EH (cell line): Measurements from ENCODE around the gene CRYBG1.

Experiments used
- DNase-seq: peaks from one replicate; pipeline ENCODE4 v3.0.0-alpha.2; 2015; ENCODE audit warnings: low read depth

The CRYBG1 gene

DNA sequence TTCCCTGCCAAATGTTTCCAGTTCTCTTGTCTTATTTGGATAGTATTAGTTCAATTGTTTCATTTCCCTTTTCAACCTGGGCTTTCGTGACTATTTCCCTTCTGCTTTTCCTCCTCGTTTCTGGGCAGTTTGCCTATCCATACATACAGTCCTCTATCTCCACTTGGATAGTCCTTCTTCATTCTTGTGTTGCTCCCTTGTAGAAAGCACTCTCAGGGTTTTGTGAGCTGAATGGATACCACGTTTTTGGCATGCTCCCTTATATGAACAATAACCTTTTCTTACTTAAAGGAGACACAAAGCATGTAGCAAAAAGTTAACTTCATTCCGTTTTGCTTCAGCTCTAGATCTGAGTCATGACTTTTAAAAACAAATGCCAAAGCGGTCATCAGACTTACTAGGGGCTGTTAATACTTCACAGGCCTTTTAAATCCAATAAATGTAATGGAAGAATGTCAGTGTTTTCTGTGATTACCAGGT is 16.6 kb downstream of the CRYBG1 start:
- DNase-seq, result peak; percentile 44

DNA sequence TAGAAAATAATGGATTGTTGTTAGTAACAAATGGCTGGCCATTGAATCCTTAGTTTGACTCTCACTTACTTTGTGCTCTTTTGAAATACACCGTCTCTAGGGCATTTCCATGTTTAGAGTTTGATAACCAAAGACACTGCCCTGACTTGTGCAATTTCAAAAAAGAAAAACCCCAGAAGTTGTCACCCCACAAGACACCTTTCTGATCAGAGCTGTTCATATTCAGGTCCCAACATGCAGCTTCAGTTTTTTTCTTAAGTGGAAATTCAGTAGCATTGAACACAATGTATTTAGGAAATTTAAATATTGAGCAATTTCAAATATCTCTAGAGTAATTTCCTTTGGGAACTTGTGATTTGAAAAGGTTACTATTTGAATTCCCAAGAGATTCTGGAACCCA is 19.4 kb downstream of the CRYBG1 start:
- no peak for DNase-seq

DNA sequence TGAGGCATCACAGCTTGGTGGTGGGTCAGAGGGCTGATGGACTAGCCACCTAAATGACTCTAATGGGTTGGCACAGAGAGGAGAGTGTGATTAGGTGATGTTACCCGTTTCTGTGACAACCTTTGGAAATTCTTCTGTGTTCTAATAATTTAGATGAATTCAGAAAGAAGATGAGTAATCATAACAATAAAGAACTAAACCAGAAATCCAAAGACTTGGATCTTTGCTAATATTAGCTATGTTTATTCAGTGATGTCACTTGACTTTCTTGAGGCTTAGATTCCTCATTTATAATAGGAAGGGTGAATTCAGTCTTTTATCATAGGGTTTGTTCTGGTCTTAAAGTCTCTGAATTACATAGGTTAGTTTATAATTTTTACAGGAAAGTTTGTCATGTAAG is 19.9 kb downstream of the CRYBG1 start:
- no peak for DNase-seq

DNA sequence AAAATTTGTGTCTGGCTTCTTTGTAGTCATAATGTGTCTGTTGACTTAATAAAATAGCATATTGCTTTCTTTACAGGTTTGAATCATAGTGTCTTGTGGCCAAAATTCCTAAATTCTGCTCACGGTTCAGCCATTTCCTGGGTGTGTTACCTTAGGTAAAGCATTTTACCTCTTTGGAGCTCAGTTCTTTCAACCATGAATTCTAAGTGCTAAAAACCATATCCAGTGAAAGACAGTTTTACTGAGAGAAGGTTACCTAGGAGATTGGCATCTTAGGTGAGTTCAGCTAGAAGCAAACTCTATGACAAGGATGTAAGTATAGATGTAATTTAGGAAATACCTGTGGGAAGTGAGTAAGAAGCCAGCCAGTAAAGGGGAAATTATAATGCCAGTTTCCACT is 20.7 kb downstream of the CRYBG1 start:
- no peak for DNase-seq

DNA sequence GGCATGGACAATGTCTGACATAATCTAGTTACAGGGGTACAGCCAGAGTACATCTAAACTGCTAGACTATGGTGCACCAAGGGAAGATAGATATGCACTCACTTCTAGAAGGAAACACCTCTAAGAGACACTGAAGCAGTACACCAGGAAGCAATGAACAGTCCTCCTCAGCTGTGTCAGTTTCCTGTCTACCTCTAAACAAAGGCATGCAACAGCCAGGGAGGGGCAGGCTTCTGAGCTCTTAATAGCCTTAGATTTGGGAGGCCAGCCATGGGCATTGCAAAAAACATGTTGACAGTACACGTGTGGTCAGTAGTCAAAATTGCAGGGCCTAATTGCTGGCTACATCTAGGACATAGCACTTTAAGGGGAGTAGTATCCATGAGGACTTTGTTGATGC is 21.4 kb downstream of the CRYBG1 start:
- DNase-seq, result no peak

DNA sequence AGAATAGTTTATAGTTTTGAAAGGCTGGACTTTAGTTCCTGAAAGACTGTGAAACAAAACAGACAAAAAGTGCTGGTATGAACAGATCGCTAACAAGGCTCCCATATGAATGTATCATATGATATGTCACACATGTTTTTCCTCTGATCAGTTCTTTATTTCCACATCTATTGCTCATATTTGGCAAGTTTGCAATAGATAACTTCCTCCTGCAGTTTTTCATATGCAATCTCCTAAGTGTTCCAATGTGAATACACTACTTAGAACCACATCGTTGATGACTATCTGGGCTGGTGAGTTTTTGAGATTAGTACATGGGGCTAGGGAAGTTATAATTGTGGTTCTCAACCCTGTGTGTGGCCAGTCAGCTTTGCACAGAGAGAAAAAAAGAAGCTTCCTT is 23.1 kb downstream of the CRYBG1 start:
- no peak for DNase-seq

DNA sequence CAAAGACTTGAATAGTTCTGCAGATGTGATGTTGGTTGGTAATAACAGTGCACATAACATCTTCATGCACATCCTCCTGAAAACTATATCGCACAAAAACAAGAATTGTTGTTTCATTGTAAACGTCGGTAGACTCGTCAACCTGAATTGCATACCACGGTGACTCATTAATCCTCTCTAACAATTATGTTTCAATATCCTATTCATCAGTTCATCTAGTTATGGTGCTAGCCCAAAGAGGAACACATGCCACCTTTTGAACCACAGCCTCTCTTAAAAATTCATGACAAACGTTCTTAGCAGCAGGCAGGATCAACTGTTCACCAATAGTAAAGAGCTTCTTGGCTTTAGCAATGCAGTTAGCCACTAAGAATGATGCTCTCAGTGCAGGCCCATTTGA is 25.0 kb downstream of the CRYBG1 start:
- no peak for DNase-seq

DNA sequence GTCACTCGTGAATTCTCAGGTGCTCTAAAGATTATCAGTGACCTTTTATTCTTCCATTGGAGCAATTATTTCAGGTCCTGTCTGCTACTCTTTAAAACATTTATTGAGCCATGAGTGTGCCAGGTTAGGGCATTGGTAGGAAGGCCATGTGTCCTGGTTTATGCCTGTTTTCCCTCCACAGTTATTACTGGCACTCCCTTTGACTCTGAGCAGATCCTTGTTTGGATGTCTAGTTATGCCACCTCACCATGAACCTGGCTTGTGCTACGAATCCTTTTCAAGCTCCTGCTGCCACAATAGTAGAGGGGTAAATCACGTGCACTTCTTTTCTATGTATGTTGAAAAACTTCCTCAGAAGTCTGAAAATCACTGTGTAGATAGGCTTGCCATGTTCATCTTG is 27.4 kb downstream of the CRYBG1 start:
- DNase-seq, result no peak

DNA sequence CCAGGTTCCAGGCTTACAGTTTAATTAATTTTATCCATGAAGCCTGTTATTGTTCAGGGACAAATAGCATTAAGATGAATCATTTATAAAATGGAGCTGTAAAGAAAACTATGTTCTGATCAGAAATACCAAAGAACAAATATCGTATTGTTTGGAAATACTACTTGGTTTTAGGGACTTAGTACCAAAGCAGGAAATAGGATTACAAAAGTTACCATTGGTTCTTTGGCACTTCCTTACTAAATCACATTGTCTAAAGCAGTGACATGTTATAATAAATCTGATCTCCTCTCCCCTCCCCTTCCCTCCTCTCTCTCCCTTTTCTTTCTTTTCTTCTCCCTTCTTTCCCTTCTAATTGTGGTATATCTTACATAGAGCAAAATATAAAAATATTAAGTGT is 29.6 kb downstream of the CRYBG1 start:
- no peak for DNase-seq

DNA sequence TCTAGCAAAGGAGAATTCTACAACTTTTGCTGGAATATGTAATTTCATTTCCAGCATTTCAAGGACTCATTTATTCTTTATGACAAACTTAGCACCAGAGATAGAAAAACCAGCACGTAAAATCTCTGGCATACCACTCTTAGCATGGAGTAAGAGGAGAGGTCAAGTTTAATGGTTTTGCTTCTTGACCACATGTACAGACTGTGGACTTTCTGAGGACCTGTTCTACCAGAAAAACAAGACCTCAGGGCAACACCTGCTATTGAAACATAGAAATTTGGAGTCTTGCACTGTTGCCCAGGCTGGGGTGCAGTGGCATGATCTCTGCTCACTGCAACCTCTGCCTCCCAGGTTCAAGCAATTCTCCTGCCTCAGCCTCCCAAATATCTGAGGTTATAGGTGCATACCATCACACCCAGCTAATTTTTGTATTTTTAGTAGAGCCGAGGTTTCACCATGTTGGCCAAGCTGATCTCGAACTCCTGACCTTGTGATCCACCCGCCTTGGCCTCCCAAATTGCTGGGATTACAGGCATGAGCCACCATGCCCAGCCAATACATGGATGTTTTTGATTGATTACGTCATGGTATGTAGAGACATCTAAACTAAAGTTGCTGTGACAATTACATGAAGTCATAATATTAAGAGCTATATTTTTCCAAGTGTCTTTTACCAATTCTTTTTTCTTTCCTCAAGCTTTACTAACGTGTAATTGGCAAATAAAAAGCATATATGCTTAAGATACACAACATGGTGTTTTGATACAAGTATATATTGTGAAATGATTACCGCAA is 36.1 kb downstream of the CRYBG1 start:
- DNase-seq, result no peak

DNA sequence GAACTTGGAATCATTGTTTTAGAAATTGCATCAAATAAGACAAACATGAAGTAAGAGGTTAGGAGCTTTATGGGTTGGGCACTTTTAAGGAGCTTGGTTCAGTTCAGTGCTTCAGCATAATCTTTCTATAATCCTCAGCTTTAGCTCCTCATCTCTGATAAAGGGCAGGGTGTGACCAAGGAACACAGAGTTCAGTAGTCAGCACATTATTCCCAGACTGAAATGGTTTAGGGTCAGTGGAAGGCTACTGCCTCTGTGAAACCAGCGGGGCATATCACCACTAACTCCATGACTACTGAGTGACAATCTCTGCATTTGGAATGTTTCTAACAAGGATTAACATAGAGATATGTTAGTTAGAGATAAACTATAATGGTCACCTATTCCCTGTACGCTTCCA is 36.9 kb downstream of the CRYBG1 start:
- DNase-seq, result no peak

DNA sequence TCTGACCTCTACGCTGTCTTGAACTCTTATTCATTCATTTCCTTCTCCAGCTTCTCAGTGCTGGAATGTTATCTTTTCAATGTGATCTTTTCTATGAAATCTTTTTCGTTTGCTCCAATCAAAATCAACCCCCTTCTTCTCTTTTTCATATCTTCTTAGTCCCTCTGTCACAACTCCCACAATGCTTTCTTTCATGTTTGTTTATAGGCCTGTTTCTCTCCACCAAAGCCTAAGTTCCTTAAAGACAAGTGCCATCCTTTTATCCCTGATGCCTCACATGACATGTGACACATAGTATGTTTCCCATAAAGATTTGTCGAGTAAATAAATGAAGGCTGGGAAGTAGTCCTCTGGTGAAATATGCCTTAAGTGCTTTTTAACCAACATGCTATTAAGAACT is 38.1 kb downstream of the CRYBG1 start:
- DNase-seq, result no peak

DNA sequence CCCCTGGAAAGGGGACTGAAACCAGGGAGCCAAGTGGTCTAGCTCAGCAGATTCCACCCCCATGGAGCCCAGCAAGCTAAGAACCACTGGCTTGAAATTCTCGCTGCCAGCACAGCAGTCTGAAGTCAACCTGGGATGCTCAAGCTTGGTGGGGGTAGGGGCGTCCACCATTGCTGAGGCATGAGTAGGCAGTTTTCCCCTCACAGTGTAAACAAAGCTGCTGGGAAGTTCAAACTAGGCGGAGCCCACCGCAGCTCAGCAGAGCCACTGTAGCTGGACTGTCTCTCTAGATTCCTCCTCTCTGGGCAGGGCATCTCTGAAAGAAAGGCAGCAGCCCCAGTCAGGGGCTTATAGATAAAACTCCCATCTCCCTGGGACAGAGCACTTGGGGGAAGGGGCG is 44.5 kb downstream of the CRYBG1 start:
- DNase-seq, result peak; percentile 34

DNA sequence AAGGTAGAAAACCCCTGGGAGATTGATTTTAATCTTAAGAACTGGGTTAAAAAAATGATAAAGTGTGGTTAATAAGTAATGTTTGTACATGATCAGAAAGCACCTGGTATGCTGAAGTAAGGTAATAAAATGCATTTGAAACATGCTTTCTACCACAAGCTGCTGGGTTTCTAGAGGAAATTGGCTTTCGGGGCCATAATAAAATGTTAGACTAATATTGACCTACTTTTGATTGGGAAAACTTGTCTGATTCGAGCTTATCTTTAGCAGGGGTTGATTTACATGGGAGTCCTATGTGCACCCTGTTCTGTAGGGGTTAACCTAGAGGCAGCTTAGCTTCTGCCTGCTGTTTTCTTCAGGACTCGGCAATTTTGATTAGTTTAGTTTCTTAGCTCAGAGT is 50.5 kb downstream of the CRYBG1 start:
- no peak for DNase-seq

DNA sequence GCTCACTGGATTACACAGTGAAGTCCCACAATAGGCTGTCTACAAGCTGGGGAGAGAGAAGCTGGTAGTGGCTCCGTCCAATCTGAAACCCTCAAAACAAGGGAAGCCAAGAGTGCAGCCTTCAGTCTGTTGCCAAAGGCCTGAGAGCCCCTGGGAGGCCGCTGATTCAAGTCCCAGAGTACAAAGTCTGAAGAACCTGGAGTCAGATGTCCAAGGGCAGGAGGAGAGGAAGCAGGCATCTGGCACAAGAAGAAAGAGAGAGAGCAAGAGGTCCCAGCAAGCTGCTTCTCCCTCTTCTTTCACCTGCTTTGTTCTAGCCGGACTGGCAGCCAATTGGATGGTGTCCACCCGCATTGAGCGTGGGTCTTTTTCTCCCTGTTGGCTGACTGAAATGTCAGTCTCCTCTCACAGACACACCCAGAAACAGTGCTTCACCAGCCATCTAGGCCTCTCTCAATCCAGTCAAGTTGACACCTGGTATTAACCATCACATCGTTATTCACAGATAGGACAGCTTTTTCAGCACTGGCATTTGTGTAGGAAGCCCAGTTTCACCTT is 51.2 kb downstream of the CRYBG1 start:
- no peak for DNase-seq

DNA sequence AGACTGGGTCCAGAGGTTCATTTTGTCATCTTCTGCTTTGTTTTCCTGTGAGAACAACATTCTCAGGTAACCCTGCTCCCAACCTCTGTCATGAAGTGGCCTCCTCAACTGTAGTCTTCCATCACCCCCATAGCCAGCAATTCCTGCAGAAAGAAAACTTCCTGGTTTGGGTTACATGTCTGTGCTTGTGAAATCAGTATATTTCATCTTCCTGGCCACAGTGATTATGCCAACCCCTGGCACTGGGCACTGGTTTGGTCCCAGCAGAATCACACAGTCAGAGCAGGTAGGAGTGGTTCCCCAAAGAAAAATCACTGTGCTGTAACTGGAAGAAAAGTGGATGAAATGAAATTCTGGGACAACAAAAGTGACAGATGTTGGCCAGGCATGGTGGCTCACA is 52.5 kb downstream of the CRYBG1 start:
- no peak for DNase-seq

DNA sequence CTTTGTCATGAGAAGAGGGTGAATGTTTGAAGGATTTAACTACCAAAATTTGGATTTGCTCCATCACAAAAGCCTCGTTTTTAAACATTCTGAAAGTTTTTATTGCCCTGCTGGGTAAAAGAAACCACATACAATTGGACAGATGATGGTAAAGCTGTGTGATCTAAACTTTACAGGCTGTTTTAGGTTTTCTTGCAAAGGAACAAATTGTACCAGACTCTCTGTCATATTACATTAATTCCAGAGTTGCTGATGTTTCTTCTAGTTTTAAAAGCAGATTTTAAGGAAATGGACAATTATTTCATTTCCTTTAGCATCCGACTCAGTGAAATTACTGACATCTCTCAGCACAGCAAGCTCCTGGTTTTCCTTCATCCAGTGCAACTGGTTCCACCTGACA is 53.2 kb downstream of the CRYBG1 start:
- DNase-seq, result no peak

DNA sequence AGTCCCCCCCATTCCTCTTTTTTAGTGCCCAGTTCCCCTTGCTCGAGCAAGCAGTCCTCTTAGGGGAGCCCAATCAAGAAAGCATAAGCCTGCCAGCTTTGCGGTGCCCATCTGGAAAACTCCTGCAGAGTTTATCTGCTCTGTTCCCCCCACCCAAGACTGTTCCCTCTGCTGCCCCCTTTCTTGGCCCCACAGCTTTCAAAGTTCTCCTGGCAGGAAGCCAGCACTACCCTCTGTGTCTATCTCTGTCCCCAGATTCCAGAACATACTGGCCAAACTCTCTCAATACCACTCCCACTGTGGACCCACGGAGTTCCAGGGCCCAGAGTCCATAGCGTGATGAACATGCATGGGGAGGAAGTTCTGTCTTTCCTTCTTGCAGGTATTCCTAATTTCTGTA is 55.4 kb downstream of the CRYBG1 start:
- DNase-seq, result no peak

DNA sequence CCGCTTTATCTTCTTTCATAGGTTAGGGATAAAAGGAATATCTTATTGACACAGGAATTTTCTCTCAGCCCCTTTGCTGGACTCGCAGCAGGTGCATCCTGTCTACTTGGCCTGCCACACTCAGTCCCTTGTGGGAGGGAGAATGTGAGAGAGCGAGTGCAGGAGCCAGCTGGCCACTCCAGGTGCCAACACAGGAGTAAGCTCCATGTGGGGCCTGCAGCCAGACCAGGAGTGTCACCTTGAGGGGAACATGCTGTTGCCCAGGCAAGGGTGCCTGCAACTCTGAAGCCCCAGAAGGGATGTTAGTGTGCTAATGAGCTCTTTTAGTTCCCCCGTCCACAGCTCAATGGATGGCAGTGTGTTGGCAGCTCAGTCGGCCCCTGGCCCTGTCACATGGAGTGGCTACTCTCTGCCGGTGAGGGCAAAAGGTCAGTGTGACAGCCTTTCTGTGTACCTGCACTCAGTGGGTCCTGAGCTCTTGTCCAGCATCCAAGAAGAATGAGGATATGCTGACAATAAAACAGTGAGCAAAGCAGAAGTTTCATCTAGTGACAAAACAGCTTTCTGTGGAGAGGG is 57.1 kb downstream of the CRYBG1 start:
- no peak for DNase-seq

DNA sequence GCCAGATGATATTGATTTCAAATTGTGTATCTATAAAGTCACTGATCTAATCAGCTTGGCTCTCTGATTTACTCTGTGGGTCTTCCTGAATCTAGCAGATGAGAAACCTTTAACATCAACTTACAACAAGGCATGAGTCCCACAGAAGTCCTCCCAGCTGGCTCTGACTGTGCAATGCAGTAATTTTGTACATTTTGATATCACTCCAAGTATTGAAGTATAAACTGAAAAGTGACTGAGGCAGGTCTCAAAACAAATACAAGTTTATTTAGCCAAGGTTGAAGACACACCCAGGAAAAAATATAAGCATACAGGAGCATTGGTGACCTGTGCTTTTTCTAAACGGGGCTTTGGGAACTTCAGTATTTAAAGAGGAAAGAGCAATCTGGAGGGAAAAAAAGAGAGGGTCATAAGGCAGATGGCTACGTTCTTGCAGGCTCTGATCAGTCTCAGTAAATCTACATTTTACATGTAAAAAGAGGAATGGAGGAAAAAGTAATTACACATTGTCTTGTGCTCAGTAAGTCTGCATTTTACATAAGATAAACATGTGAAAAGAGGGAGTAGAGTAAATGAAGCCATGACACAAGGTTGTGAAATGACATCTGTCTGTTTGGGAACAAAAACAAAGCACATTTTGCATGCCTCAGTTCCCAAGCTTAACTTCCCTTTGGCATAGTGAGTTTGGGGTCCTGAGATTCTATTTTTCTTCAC is 59.5 kb downstream of the CRYBG1 start:
- no peak for DNase-seq

DNA sequence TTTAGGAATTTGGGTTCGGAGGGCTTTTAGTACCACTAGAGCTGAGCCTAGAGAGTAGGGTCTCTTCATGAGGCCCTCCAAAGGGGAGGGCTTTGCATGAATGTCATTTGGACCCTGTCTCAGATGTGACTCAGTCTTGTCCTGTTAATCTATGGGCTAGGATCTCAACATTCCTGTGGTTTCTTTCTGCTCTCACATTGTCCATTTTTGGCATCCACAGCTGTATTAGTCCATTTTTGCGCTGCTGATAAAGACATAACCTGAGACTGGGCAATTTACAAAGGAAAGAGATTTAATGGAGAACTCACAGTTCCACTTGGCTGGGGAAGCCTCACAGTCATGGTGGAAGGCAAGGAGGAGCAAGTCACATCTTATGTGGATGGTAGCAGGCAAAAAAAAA is 61.0 kb downstream of the CRYBG1 start:
- DNase-seq, result peak; percentile 29

DNA sequence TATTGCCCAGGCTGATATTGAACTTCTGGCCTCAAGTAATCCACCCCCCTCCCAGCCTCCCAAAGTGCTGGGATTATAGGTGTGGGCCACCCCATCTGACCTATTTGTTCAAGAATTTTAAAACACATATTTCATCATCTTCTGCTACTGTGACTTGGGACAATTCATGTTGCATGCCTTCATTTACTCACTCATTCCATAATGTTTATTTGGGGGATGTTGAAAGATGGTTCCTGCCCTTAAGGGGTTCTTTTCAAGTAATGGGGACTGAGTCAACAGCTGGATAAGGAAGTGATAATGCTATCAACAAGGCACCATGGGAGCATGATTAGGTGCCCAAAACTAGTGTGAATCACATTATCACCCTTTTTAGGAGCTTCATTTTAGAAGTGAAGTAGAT is 62.0 kb downstream of the CRYBG1 start:
- peak; percentile 12 for DNase-seq

DNA sequence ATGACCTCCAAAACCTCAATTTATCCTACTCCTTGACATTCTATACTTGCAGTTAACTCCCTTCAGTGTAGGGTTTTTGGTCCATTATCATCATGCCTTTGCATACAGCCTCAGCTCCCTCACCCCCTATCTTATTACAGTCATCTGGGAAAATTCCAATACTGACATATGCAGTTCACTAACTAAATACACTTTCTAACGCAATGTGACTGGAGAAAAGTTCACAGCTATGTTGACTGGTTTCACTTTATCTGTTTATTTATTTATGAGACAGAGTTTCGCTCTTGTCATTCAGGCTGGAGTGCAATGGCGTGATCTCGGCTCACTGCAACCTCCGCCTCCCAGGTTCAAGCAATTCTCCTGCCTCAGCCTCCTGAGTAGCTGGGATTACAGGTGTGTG is 64.9 kb downstream of the CRYBG1 start:
- no peak for DNase-seq
